HepG2 (cell line): ENCODE data around the gene SAC3D1. TPM values are rescaled to one million over a fixed set of nuclear protein-coding genes. Genes with fewer than 3 reads are reported as not detected.

Source experiments
- AGO1 ChIP-seq: fragments of 200-400 bp; formaldehyde crosslinking; IDR thresholded peaks from 2 replicates; pipeline ENCODE4 v1.6.1; 2017; ENCODE audit warnings: mild to moderate bottlenecking, low read depth, low read length, moderate library complexity; ENCODE audit not compliant: poor library complexity, severe bottlenecking
- AKAP8 ChIP-seq: sonication (generic); formaldehyde crosslinking; IDR thresholded peaks from 2 replicates; pipeline ENCODE4 v1.5.1; 2020; ENCODE audit warnings: mild to moderate bottlenecking, missing genetic modification reagents
- CHD2 ChIP-seq: IDR thresholded peaks from 2 replicates; pipeline ENCODE4 v1.6.1; 2011; ENCODE audit warnings: low read depth, low read length, improper control_type of control experiment
- GABPB1 ChIP-seq: IDR thresholded peaks from 2 replicates; pipeline ENCODE4 v1.6.1; 2016; ENCODE audit warnings: mild to moderate bottlenecking, missing genetic modification reagents, moderate library complexity, missing compliant biosample characterization
- HDAC1 ChIP-seq: sonication (generic); formaldehyde crosslinking; IDR thresholded peaks from 2 replicates; pipeline ENCODE4 v1.5.1; 2020; ENCODE audit warnings: mild to moderate bottlenecking, missing genetic modification reagents
- HOXA3 ChIP-seq: sonication (generic); formaldehyde crosslinking; IDR thresholded peaks from 2 replicates; pipeline ENCODE4 v1.5.0; 2020; ENCODE audit warnings: missing genetic modification reagents
- IRX3 ChIP-seq: sonication (generic); formaldehyde crosslinking; IDR thresholded peaks from 2 replicates; pipeline ENCODE4 v1.8.1; 2023; ENCODE audit warnings: mild to moderate bottlenecking, low read depth, missing genetic modification reagents, borderline replicate concordance
- JARID2 ChIP-seq: sonication (generic); formaldehyde crosslinking; IDR thresholded peaks from 2 replicates; pipeline ENCODE4 v1.8.1; 2023; ENCODE audit warnings: missing genetic modification reagents, inconsistent platforms; ENCODE audit not compliant: insufficient replicate concordance
- KMT2A ChIP-seq: sonication (generic); formaldehyde crosslinking; IDR thresholded peaks from 2 replicates; pipeline ENCODE4 v1.4.0; 2020; ENCODE audit warnings: missing genetic modification reagents
- MAFK ChIP-seq, 2 experiments: IDR thresholded peaks in 1 of 2; conservative IDR thresholded peaks in 1 of 2; 2 replicates each; pipeline ENCODE4 v1.6.1; 2011; ENCODE audit warnings: improper control_type of control experiment in 2 of 2, low read length in 2 of 2
- MEIS2 ChIP-seq: sonication (generic); formaldehyde crosslinking; IDR thresholded peaks from 2 replicates; pipeline ENCODE4 v1.9.0; 2021; ENCODE audit warnings: mild to moderate bottlenecking, missing genetic modification reagents
- MTF1 ChIP-seq: sonication (generic); formaldehyde crosslinking; IDR thresholded peaks from 2 replicates; pipeline ENCODE4 v1.5.0; 2020; ENCODE audit warnings: missing genetic modification reagents
- NFKB2 ChIP-seq: sonication (generic); formaldehyde crosslinking; IDR thresholded peaks from 2 replicates; pipeline ENCODE4 v1.4.0; 2020; ENCODE audit warnings: missing genetic modification reagents, borderline replicate concordance
- POLR2AphosphoS2 ChIP-seq: IDR thresholded peaks from 2 replicates; pipeline ENCODE4 v1.6.1; 2011; ENCODE audit warnings: low read depth, low read length, improper control_type of control experiment
- SAP130 ChIP-seq: IDR thresholded peaks from 2 replicates; pipeline ENCODE4 v1.6.1; 2016; ENCODE audit warnings: low read depth
- THYN1 ChIP-seq: sonication (generic); formaldehyde crosslinking; IDR thresholded peaks from 2 replicates; pipeline ENCODE4 v1.8.1; 2023; ENCODE audit warnings: low read depth, mild to moderate bottlenecking, moderate library complexity, missing genetic modification reagents, borderline replicate concordance
- ZBTB3 ChIP-seq: sonication (generic); formaldehyde crosslinking; IDR thresholded peaks from 2 replicates; pipeline ENCODE4 v1.4.0; 2020; ENCODE audit warnings: low read depth, mild to moderate bottlenecking, moderate library complexity, missing genetic modification reagents, borderline replicate concordance
- ZBTB7A ChIP-seq: sonication (generic); formaldehyde crosslinking; IDR thresholded peaks from 2 replicates; pipeline ENCODE4 v1.8.0; 2022; ENCODE audit warnings: mild to moderate bottlenecking, missing genetic modification reagents
- ZFP36 ChIP-seq: fragments of 150-350 bp; IDR thresholded peaks from 2 replicates; pipeline ENCODE4 v1.6.1; 2018; ENCODE audit warnings: borderline replicate concordance, low read length, low read depth; ENCODE audit not compliant: partially characterized antibody
- ZFX ChIP-seq: sonication (generic); formaldehyde crosslinking; IDR thresholded peaks from 2 replicates; pipeline ENCODE4 v1.4.0; 2020; ENCODE audit warnings: mild to moderate bottlenecking, low read depth, missing genetic modification reagents, moderate library complexity
- ZIK1 ChIP-seq: sonication (generic); formaldehyde crosslinking; IDR thresholded peaks from 2 replicates; pipeline ENCODE4 v1.5.0; 2020; ENCODE audit warnings: mild to moderate bottlenecking, low read depth, missing genetic modification reagents, borderline replicate concordance
- ZNF280B ChIP-seq: sonication (generic); formaldehyde crosslinking; IDR thresholded peaks from 2 replicates; pipeline ENCODE4 v1.5.0; 2020; ENCODE audit warnings: missing genetic modification reagents, mild to moderate bottlenecking, borderline replicate concordance
- ZNF329 ChIP-seq: sonication (generic); formaldehyde crosslinking; IDR thresholded peaks from 2 replicates; pipeline ENCODE4 v1.9.0; 2021; ENCODE audit warnings: low read depth, mild to moderate bottlenecking, missing genetic modification reagents
- ZNF33B ChIP-seq: sonication (generic); formaldehyde crosslinking; IDR thresholded peaks from 2 replicates; pipeline ENCODE4 v1.5.1; 2020; ENCODE audit warnings: mild to moderate bottlenecking, missing genetic modification reagents
- ZNF678 ChIP-seq: sonication (generic); formaldehyde crosslinking; IDR thresholded peaks from 2 replicates; pipeline ENCODE4 v1.4.0; 2020; ENCODE audit warnings: mild to moderate bottlenecking, missing genetic modification reagents
- ZNF713 ChIP-seq: sonication (generic); formaldehyde crosslinking; IDR thresholded peaks from 2 replicates; pipeline ENCODE4 v1.4.0; 2020; ENCODE audit warnings: mild to moderate bottlenecking, missing genetic modification reagents
- ZNF781 ChIP-seq: sonication (generic); formaldehyde crosslinking; IDR thresholded peaks from 2 replicates; pipeline ENCODE4 v1.5.1; 2020; ENCODE audit warnings: borderline replicate concordance, mild to moderate bottlenecking, missing genetic modification reagents; ENCODE audit errors: not compliant biosample characterization
- ZSCAN29 ChIP-seq: sonication (generic); formaldehyde crosslinking; conservative IDR thresholded peaks from 2 replicates; pipeline ENCODE4 v1.4.0; 2020; ENCODE audit warnings: mild to moderate bottlenecking, missing genetic modification reagents
- polyA plus RNA-seq, 8 experiments: library from polyadenylated mRNA; depleted of rRNA in 3 of 8; stranded (reverse) in 7 of 8; unstranded in 1 of 8; fragments of >200 nt; fragmentation: Illumina TruSeq in 4 of 8; extraction: Trizol in 4 of 8; gene quantifications; 2 replicates each; pipeline versions ENCODE4 v1.2.1 to v1.2.3, GENCODE V29; 2011 to 2016; ENCODE audit warnings: low read depth in 4 of 8, missing spikeins in 1 of 8, mixed read lengths in 1 of 8; ENCODE audit not compliant: insufficient read depth in 1 of 8
- total RNA-seq, 5 experiments: library from RNA; depleted of rRNA; stranded (reverse); fragments of >200 nt; fragmentation: Illumina TruSeq; extraction: Trizol; gene quantifications; 2 replicates each; pipeline ENCODE4 v1.2.3, GENCODE V29; 2016; ENCODE audit warnings: low read depth in 1 of 5

SAC3D1 gene
- total and polyA plus RNA-seq, 2 of the 13 experiments (the other 11 are each of a cell fraction or from before 2014, with no cell fraction given): 7.4 to 36.3 TPM

- TF ChIP-seq ZNF713 (CRISPR knock-in tag) (no peak), MTF1 (CRISPR knock-in tag) (no peak), ZFX (CRISPR knock-in tag) (peak; percentile 80), ZBTB3 (CRISPR knock-in tag) (no peak), HOXA3 (CRISPR knock-in tag) (peak; percentile 85), POLR2AphosphoS2 (no peak), ZNF781 (CRISPR knock-in tag) (no peak), HDAC1 (CRISPR knock-in tag) (peak; percentile 70; the same call in 1 of the 2 replicates), SAP130 (CRISPR knock-in tag) (peak; percentile 56), MAFK (conservative IDR thresholded peaks at IDR 0.05 in 1 of 2, IDR thresholded peaks at IDR 0.05 in 1 of 2; ENCODE audit: low read length in 2 of 2) (no peak), NFKB2 (CRISPR knock-in tag) (peak; percentile 70; the same call in 1 of the 2 replicates), ZFP36 (no peak), MEIS2 (CRISPR knock-in tag) (peak; percentile 79), AGO1 (no peak), ZNF329 (CRISPR knock-in tag) (0 out of 2 replicates have a peak, but pooled peaks have one; percentile 59), GABPB1 (CRISPR knock-in tag) (peak; percentile 75; the same call in 1 of the 2 replicates), KMT2A (CRISPR knock-in tag) (no peak), ZNF678 (peak; percentile 47; the same call in 1 of the 2 replicates), JARID2 (CRISPR knock-in tag) (no peak), ZNF280B (CRISPR knock-in tag) (no peak; the same call in 1 of the 2 replicates), ZSCAN29 (no peak), ZNF33B (no peak), THYN1 (CRISPR knock-in tag) (no peak), IRX3 (CRISPR knock-in tag) (0 out of 2 replicates have a peak, but pooled peaks have one; percentile 72), AKAP8 (CRISPR knock-in tag) (no peak), ZBTB7A (CRISPR knock-in tag) (peak; percentile 33; the same call in 1 of the 2 replicates), CHD2 (no peak), ZIK1 (CRISPR knock-in tag) (peak; percentile 64; the same call in 1 of the 2 replicates)
Observed at GRCh38 chr11:65040847-65041622, at the start of gene SAC3D1 (continued).
